Activated T-cell treated with anti-CD3 and anti-CD28 coated beads, Interleukin-2, amount 50 U/mL, for 1 hour (primary cell): Measurements from ENCODE around the gene TAX1BP1.
A peak's percentile ranks its signal among the peaks of the same experiment; 100 is the strongest.

Source experiments
- DNase-seq: peaks from one replicate; pipeline ENCODE4 v3.0.0-alpha.2; 2020

TAX1BP1 gene

GRCh38 chr7:27784399-27785053 is 44.6 kb downstream of the TAX1BP1 start:
- no peak for DNase-seq

- DNase-seq = no peak
Observed at GRCh38 chr7:27788437-27788836, 48.5 kb downstream of the TAX1BP1 start.

- no peak for DNase-seq
Observed at GRCh38 chr7:27793780-27794179, 53.8 kb downstream of the TAX1BP1 start.

GRCh38 chr7:27795977-27796376 is 56.0 kb downstream of the TAX1BP1 start:
- DNase-seq = no peak

DNA sequence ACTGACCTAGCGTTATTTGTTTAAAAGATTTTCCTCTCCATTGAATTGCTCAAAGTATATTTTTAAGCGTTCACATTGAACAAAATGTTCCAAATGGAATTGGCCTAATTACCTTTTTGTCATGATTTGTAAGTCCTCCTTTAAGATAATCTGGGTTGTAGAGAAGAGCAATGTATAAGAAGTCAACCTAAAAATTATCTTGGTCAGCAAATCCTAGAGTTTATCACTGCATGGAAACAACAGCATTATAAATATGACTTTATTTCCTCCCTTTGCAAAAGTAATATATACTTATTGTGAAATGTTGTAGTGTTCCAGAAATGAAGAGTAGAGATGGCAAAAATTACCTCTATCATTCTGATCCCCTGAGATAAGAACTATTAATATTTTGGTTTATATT is 59.2 kb downstream of the TAX1BP1 start:
- DNase-seq = no peak

- no peak for DNase-seq
Observed at GRCh38 chr7:27802999-27803398, 63.0 kb downstream of the TAX1BP1 start.

- DNase-seq = no peak
Observed at GRCh38 chr7:27804139-27804538, 64.2 kb downstream of the TAX1BP1 start.

DNA sequence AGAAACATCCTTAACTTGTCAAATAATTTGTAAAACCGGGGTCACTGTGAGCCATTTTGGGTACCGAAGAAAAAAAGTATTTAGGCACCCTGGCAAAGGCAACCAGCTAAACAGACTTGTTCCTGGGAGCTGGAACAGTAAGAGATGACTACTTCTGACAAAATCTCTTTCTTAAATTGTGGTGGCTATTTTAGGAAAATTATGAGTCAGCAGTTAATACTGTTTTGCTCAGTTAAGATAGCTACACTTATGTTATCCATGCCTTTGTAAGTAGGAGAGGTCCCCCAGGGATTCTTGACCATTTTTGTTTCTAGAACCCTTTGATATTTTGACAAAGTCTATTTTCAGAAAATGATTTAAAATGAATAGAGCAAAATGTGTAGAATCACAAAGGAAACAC is 68.7 kb downstream of the TAX1BP1 start:
- DNase-seq = no peak

- no peak for DNase-seq
Observed at GRCh38 chr7:27810186-27810585, 70.2 kb downstream of the TAX1BP1 start.

- no peak for DNase-seq
Observed at GRCh38 chr7:27812706-27813105, 72.7 kb downstream of the TAX1BP1 start.

DNA sequence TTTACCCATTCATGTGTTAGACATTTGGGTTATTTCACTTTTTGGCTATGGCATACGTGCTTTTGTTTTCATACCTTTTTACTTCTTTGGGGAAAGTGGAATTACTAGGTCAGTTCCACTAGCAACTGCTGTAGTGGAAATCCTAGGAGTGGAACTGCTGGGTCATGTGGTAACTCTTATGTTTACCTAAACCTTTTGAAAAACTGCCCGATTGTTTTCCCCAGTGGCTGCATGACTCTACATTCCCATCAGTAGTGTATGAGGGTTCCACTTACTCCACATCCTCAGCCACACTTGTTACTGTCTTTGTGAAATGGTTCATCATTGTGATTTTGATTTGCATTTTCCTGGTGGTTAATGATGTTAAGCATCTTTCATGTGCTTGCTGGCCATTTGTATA is 82.3 kb downstream of the TAX1BP1 start:
- no peak for DNase-seq

- no peak for DNase-seq
Observed at GRCh38 chr7:27825891-27826290, 85.9 kb downstream of the TAX1BP1 start.

DNA sequence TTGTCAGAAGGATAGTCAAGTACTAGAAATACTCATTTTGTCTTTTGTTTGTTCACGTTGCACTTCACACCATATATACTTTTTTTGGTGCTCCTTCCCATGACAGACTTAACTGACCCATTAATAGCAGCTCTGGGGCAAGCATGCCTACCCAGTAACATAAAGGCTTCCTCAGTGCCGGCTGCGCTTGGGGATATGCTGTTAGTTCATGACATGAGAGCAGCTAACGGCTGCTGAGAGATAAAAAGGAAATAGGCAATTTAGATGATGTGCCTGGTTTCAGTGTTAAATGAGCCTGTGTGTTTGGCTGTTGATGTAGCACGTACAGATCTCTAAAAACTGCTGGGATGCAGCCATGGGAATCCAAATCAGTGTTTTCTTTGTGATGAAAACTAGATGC is 86.4 kb downstream of the TAX1BP1 start:
- no peak for DNase-seq

GRCh38 chr7:27834179-27834921 is 94.4 kb downstream of the TAX1BP1 start:
- no peak for DNase-seq

GRCh38 chr7:27835376-27835775 is 95.4 kb downstream of the TAX1BP1 start:
- no peak for DNase-seq

- DNase-seq = no peak
Observed at GRCh38 chr7:27836536-27836935, 96.6 kb downstream of the TAX1BP1 start.

- DNase-seq = no peak
Observed at GRCh38 chr7:27839099-27839498, 99.1 kb downstream of the TAX1BP1 start.

- peak; percentile 39 for DNase-seq
Observed at GRCh38 chr7:27840313-27840712, 100.4 kb downstream of the TAX1BP1 start.

DNA sequence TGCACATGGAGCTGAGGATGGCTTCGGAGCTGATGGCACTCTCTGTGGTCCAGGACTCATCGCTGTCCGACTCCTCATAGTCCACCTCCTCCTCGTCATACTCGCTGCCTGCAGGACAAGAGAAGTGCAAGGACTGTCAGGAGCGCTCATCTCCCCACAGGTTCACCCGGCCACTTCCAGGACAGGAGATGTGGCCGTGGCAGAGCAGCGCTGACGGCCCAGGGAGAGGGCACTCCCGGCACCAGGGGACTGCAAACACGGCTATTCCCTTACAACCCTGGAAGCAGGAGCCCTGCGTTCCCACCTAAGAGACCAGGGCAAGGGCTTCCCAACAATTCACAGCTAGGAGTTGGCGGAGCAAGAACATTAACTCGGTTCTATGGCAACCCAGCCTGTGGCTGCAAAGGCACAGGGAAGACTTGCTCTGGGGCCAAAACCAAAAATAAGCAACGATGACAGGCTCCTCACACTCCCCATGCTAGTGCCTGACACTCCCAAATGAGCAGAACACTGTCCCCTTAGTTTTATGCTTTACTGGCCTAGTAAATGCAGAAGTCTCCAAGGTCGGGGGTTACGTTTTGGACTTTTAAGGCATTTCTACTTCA is 100.9 kb downstream of the TAX1BP1 start:
- DNase-seq = no peak

DNA sequence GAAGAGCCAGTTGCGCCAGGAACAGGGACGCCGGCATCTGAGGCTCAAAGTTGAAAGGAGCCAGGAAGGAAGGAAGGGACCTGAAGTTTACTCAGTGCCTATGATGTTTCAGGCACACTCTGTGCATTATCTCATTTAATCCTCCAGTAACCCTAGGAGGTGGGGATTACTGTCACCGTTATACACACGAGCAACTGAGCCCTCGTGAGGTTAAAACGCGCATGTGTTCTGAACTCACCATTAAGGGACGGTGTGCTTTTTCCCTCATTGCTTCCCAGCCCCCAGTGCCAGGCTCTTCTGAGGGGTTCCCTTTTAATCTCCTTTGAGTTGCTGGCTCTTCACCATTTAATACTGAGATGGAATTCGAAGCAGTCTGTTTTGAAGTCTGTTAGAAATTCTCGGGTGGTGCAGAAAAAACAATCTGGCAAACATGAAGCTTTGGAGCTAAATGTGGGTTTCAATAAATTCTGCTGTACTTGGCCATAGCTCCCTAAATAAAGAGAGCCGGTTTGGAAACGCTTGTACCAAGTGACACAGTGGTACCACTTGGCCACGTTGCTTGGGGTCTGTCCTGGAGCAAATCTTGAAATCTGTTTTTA is 102.2 kb downstream of the TAX1BP1 start:
- DNase-seq = no peak

DNA sequence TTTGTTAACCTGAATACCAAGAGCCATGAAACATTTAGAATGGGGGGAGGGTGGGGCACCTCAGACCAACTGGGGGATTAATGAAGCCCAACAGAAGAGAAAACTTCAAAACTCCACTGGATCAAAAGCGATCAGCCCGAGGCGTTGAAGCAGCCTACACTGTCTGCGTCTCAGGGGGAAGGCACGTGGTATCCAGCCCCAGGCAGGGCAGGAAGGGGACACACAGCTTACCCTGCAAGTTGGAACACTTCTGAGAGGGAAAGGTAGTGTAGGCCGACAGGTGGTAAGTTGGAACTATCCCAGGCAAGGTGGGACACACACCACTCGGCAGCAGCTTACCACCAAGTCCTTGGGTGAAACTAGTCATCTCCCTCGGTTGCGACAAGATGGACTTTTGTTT is 102.9 kb downstream of the TAX1BP1 start:
- no peak for DNase-seq

- no peak for DNase-seq
Observed at GRCh38 chr7:27843584-27844305, 103.8 kb downstream of the TAX1BP1 start.

- no peak for DNase-seq
Observed at GRCh38 chr7:27846388-27846787, 106.4 kb downstream of the TAX1BP1 start.
